H1 (cell line): ENCODE measurements around the gene DPH5. TPM values are rescaled to one million over a fixed set of nuclear protein-coding genes. Genes with fewer than 3 reads are reported as not detected.

ENCODE experiments used
- CTCF ChIA-PET: fragments of 300-600 bp; sonication (Branson Sonifier 250); formaldehyde crosslinking; loops from one replicate; lab custom pipeline; 2021; ENCODE audit not compliant: partially characterized antibody; lab: Charles Lee
- POLR2A ChIA-PET: fragments of 300-600 bp; sonication (Branson Sonifier 250); formaldehyde crosslinking; loops from one replicate; lab custom pipeline; 2021; ENCODE audit warnings: inconsistent platforms; ENCODE audit not compliant: partially characterized antibody; lab: Charles Lee
- DNase-seq, 2 experiments: peaks; one replicate each; pipeline versions ENCODE4 v3.0.0 to v3.0.0-alpha.2; 2010 to 2022; ENCODE audit warnings: low spot score in 2 of 2, low read depth in 1 of 2, mixed read lengths in 1 of 2
- FAIRE-seq: peaks from 2 replicates; lab custom pipeline; 2011; peaks lifted over from hg19 to GRCh38; lab: Jason Lieb, UNC
- H2AFZ ChIP-seq: 2 replicates; pipeline ENCODE4 v1.8.1; 2012; ENCODE audit warnings: low read length, inconsistent platforms
- H2AK5ac ChIP-seq: 2 replicates; pipeline ENCODE4 v1.6.1; 2013; ENCODE audit warnings: low read depth, low read length
- H2BK120ac ChIP-seq: replicated peaks from 2 replicates; pipeline ENCODE3; 2013; ENCODE audit warnings: low read depth, low read length, inconsistent platforms
- H2BK12ac ChIP-seq: 2 replicates; pipeline ENCODE4 v1.6.1; 2013; ENCODE audit warnings: low read depth, low read length
- H2BK15ac ChIP-seq: 2 replicates; pipeline ENCODE4 v1.6.1; 2013; ENCODE audit warnings: low read length
- H2BK20ac ChIP-seq: 2 replicates; pipeline ENCODE4 v1.6.1; 2013; ENCODE audit warnings: low read length
- H2BK5ac ChIP-seq: 2 replicates; pipeline ENCODE4 v1.6.1; 2013; ENCODE audit warnings: low read depth, low read length
- H3K14ac ChIP-seq: 2 replicates; pipeline ENCODE4 v1.6.1; 2013; ENCODE audit warnings: inconsistent platforms; ENCODE audit not compliant: insufficient read length
- H3K18ac ChIP-seq: 2 replicates; pipeline ENCODE4 v1.6.1; 2013; ENCODE audit warnings: low read length; ENCODE audit errors: extremely low read depth
- H3K23ac ChIP-seq: 2 replicates; pipeline ENCODE4 v1.6.1; 2013; ENCODE audit warnings: inconsistent platforms; ENCODE audit not compliant: insufficient read length
- H3K23me2 ChIP-seq: 2 replicates; pipeline ENCODE4 v1.6.1; 2013; ENCODE audit warnings: low read depth, low read length
- H3K27ac ChIP-seq: 2 replicates; pipeline ENCODE4 v1.6.1; 2011; ENCODE audit warnings: low read depth, low read length, inconsistent platforms
- H3K27me3 ChIP-seq, 4 experiments: replicated peaks in 1 of 4; 1 replicate in 1 of 4; 2 replicates in 3 of 4; pipeline versions ENCODE4 v1.6.1 to v1.8.1; 2011 to 2013; ENCODE audit warnings: low read length in 3 of 4, mild to moderate bottlenecking in 3 of 4, inconsistent platforms in 2 of 4, mixed read lengths in 2 of 4, moderate library complexity in 1 of 4; ENCODE audit not compliant: control insufficient read depth in 3 of 4, insufficient read depth in 3 of 4; ENCODE audit errors: extremely low read depth in 1 of 4
- H3K36me3 ChIP-seq, 4 experiments: 2 replicates each; pipeline versions ENCODE4 v1.6.1 to v1.8.1; 2011 to 2013; ENCODE audit warnings: mild to moderate bottlenecking in 4 of 4, low read length in 3 of 4, moderate library complexity in 2 of 4, control low read depth in 1 of 4, inconsistent platforms in 1 of 4; ENCODE audit not compliant: insufficient read depth in 4 of 4, control insufficient read depth in 2 of 4
- H3K4ac ChIP-seq: replicated peaks from 2 replicates; pipeline ENCODE3; 2013; ENCODE audit warnings: low read length, low read depth, mixed read lengths, inconsistent platforms; ENCODE audit not compliant: insufficient read length
- H3K4me1 ChIP-seq, 4 experiments: replicated peaks in 1 of 4; 1 replicate in 1 of 4; 2 replicates in 3 of 4; pipeline versions ENCODE4 v1.6.1 to v1.8.1; 2011 to 2013; ENCODE audit warnings: low read length in 3 of 4, inconsistent platforms in 2 of 4, mixed read lengths in 1 of 4; ENCODE audit not compliant: insufficient read depth in 4 of 4, control insufficient read depth in 3 of 4
- H3K4me2 ChIP-seq, 2 experiments: 2 replicates each; pipeline versions ENCODE4 v1.6.1 to v1.8.1; 2011 to 2013; ENCODE audit warnings: low read depth in 2 of 2, low read length in 2 of 2, control low read depth in 1 of 2, inconsistent platforms in 1 of 2, mild to moderate bottlenecking in 1 of 2; ENCODE audit not compliant: insufficient read depth in 1 of 2
- H3K4me3 ChIP-seq, 4 experiments: fragments of 200-600, 300-600 bp in 1 of 4; sonication (generic), shearing (Covaris generic), sonication (Bioruptor Twin) in 1 of 4; 2 replicates each; pipeline versions ENCODE4 v1.5.1 to v1.8.1; 2011 to 2016; ENCODE audit warnings: low read length in 4 of 4, low read depth in 3 of 4, control low read depth in 2 of 4, inconsistent platforms in 2 of 4, mild to moderate bottlenecking in 2 of 4, mixed read lengths in 1 of 4, moderate library complexity in 1 of 4; ENCODE audit not compliant: insufficient read depth in 2 of 4; ENCODE audit errors: extremely low read depth in 1 of 4
- H3K56ac ChIP-seq: replicated peaks from 2 replicates; pipeline ENCODE3; 2013; ENCODE audit warnings: low read depth, mild to moderate bottlenecking, mixed read lengths, low read length, inconsistent platforms; ENCODE audit not compliant: insufficient read length
- H3K79me1 ChIP-seq: 2 replicates; pipeline ENCODE4 v1.6.1; 2013; ENCODE audit warnings: low read depth, low read length, control low read depth
- H3K79me2 ChIP-seq, 2 experiments: 2 replicates each; pipeline versions ENCODE4 v1.6.1 to v1.8.1; 2012 to 2013; ENCODE audit warnings: low read length in 2 of 2, mild to moderate bottlenecking in 2 of 2, inconsistent platforms in 1 of 2; ENCODE audit not compliant: insufficient read depth in 2 of 2, control insufficient read depth in 1 of 2
- H3K9ac ChIP-seq, 4 experiments: replicated peaks in 1 of 4; 1 replicate in 1 of 4; 2 replicates in 3 of 4; pipeline versions ENCODE4 v1.6.1 to v1.8.1; 2011 to 2013; ENCODE audit warnings: low read depth in 3 of 4, low read length in 3 of 4, control low read depth in 2 of 4, mild to moderate bottlenecking in 2 of 4, moderate library complexity in 2 of 4, inconsistent platforms in 1 of 4; ENCODE audit errors: extremely low read depth in 1 of 4
- H3K9me3 ChIP-seq, 2 experiments: 2 replicates each; pipeline versions ENCODE4 v1.6.1 to v1.8.1; 2012 to 2013; ENCODE audit warnings: mild to moderate bottlenecking in 2 of 2, moderate library complexity in 2 of 2, control low read depth in 1 of 2, inconsistent platforms in 1 of 2, low read depth in 1 of 2, low read length in 1 of 2, mixed read lengths in 1 of 2; ENCODE audit not compliant: insufficient read depth in 2 of 2
- H4K20me1 ChIP-seq, 2 experiments: replicated peaks in 1 of 2; 2 replicates each; pipeline versions ENCODE3 to v1.8.1; 2011 to 2013; ENCODE audit warnings: inconsistent platforms in 2 of 2, low read length in 2 of 2, mild to moderate bottlenecking in 1 of 2; ENCODE audit not compliant: insufficient read depth in 2 of 2, control insufficient read depth in 1 of 2
- H4K5ac ChIP-seq: 2 replicates; pipeline ENCODE4 v1.6.1; 2013; ENCODE audit warnings: low read length, low read depth, mixed read lengths, inconsistent platforms; ENCODE audit not compliant: insufficient read length
- H4K8ac ChIP-seq: 2 replicates; pipeline ENCODE4 v1.8.0; 2013; ENCODE audit warnings: mild to moderate bottlenecking, moderate library complexity, low read length, inconsistent platforms; ENCODE audit not compliant: insufficient read depth; ENCODE audit errors: extremely low read depth
- H4K91ac ChIP-seq: replicated peaks from 2 replicates; pipeline ENCODE3; 2013; ENCODE audit warnings: low read length, mixed read lengths, inconsistent platforms; ENCODE audit not compliant: insufficient read length
- ASH2L ChIP-seq: fragments of 200-600, 300-600 bp; sonication (generic); IDR thresholded peaks from one replicate; pipeline ENCODE4 v1.7.1; 2017; ENCODE audit warnings: low read length
- BCL11A ChIP-seq, 2 experiments: IDR thresholded peaks; one replicate each; pipeline ENCODE4 v1.6.1; 2011; ENCODE audit warnings: low read depth in 2 of 2, low read length in 2 of 2, mild to moderate bottlenecking in 2 of 2
- CBX5 ChIP-seq: fragments of 300-800, 300-1000 bp; sonication (generic); IDR thresholded peaks from 2 replicates; pipeline ENCODE4 v1.7.1; 2016; ENCODE audit warnings: antibody characterized with exemption, low read length, low read depth
- FOSL1 ChIP-seq: IDR thresholded peaks from 2 replicates; pipeline ENCODE4 v1.6.1; 2011; ENCODE audit warnings: mild to moderate bottlenecking, low read depth, low read length, moderate library complexity; ENCODE audit not compliant: insufficient read depth
- GTF2F1 ChIP-seq: IDR thresholded peaks from 2 replicates; pipeline ENCODE4 v1.6.1; 2012; ENCODE audit warnings: low read depth, low read length, improper control_type of control experiment, borderline replicate concordance
- HDAC6 ChIP-seq: IDR thresholded peaks from one replicate; pipeline ENCODE4 v1.7.1; 2012; ENCODE audit warnings: low read depth, mild to moderate bottlenecking, inconsistent platforms, low read length, moderate library complexity
- NANOG ChIP-seq: IDR thresholded peaks from 2 replicates; pipeline ENCODE4 v1.6.1; 2011; ENCODE audit warnings: low read length, low read depth, mild to moderate bottlenecking, inconsistent platforms; ENCODE audit not compliant: insufficient read depth, poor library complexity, severe bottlenecking
- RAD21 ChIP-seq, 2 experiments: IDR thresholded peaks in 1 of 2; conservative IDR thresholded peaks in 1 of 2; 2 replicates each; pipeline ENCODE4 v1.6.1; 2011; ENCODE audit warnings: low read depth in 2 of 2, low read length in 2 of 2, improper control_type of control experiment in 1 of 2, inconsistent platforms in 1 of 2, mild to moderate bottlenecking in 1 of 2, moderate library complexity in 1 of 2
- SRF ChIP-seq: IDR thresholded peaks from 2 replicates; pipeline ENCODE4 v1.6.1; 2011; ENCODE audit warnings: mild to moderate bottlenecking, low read depth, low read length, moderate library complexity
- TAF7 ChIP-seq: optimal IDR thresholded peaks from 2 replicates; pipeline ENCODE3; 2011; ENCODE audit warnings: low read depth, mild to moderate bottlenecking, inconsistent platforms, low read length, moderate library complexity, borderline replicate concordance
- TCF12 ChIP-seq: IDR thresholded peaks from 2 replicates; pipeline ENCODE4 v1.6.1; 2011; ENCODE audit warnings: low read depth, mild to moderate bottlenecking, low read length
- WGBS, 2 experiments: shearing (Covaris generic) in 1 of 2; methylation state at CpG; one replicate each; pipeline versions ENCODE4 v1.1.6 to v1.1.7; 2013 to 2015; ENCODE audit warnings: low lambda C conversion rate in 2 of 2, mixed read lengths in 2 of 2, inconsistent platforms in 1 of 2, low coverage in 1 of 2, missing lambda C conversion rate in 1 of 2; ENCODE audit not compliant: insufficient replicate concordance in 2 of 2, insufficient coverage in 1 of 2, insufficient read length in 1 of 2; ENCODE audit errors: extremely low coverage in 1 of 2, missing lambda C conversion rate in 1 of 2; 5-methylcytosine and 5-hydroxymethylcytosine counted together
- polyA plus RNA-seq, 7 experiments: library from polyadenylated mRNA; depleted of rRNA in 3 of 7; stranded (reverse) in 5 of 7; unstranded in 2 of 7; fragments of >200 nt in 5 of 7; fragments of 200-250 nt in 2 of 7; gene quantifications; 1 replicate in 5 of 7; 2 replicates in 1 of 7; 4 replicates in 1 of 7; pipeline versions ENCODE4 v1.2.1 to v1.2.3, GENCODE V29; 2011 to 2013; ENCODE audit warnings: missing spikeins in 2 of 7, mixed read lengths in 2 of 7
- total RNA-seq: library from RNA; stranded (reverse); fragmentation: NEBNext Ultra II Directional; extraction: Animal tissue kit (Norgen Biotek cat#: 25700); gene quantifications from 2 replicates; pipeline ENCODE4 v1.2.1, GENCODE V29; 2021

DPH5 gene
- total and polyA plus RNA-seq, 2 of the 8 experiments (the other 6 are each of a cell fraction or from before 2014, with no cell fraction given), result 67.7 to 106 TPM

- no peaks in the 10 kb centered on the region; the same call in 1 of the 2 replicates for H3K23me2 ChIP-seq
- H3K14ac ChIP-seq, result no peak overlapping the region
- H3K18ac ChIP-seq, result no peak overlapping the region
- no peaks in the 10 kb centered on the region for H4K20me1 ChIP-seq
- H2AK5ac ChIP-seq, result no peak overlapping the region
- FAIRE-seq (no peak), DNase-seq (no peak)
- POLR2A ChIA-PET, result no interaction called here
- peaks cover 14 to 25% of the 10 kb centered on the region in 2 experiments for H3K9me3 ChIP-seq
- no peak overlapping the region for H2BK15ac ChIP-seq
- no peaks in the 10 kb centered on the region for H3K4me1 ChIP-seq
- H3K27me3 ChIP-seq, result no peaks in the 10 kb centered on the region
- no peak overlapping the region for H3K9ac ChIP-seq
- peaks cover 0 to 25% (median 13%) of the 10 kb centered on the region in 4 experiments; a peak in 5 of 8 replicates for H3K36me3 ChIP-seq
- TF ChIP-seq TAF7, result no peak
- TF ChIP-seq GTF2F1, result no peak
- TF ChIP-seq BCL11A (IDR thresholded peaks at IDR 0.05; ENCODE audit: low read depth in 2 of 2, low read length in 2 of 2), result no peak
- no peak for TF ChIP-seq SRF
- no peak for TF ChIP-seq ASH2L
- no peak for TF ChIP-seq HDAC6
- TF ChIP-seq RAD21 (IDR thresholded peaks at IDR 0.05 in 1 of 2, conservative IDR thresholded peaks at IDR 0.05 in 1 of 2; ENCODE audit: low read depth in 2 of 2, low read length in 2 of 2), result no peak
- TF ChIP-seq TCF12, result no peak
- TF ChIP-seq CBX5, result no peak
- no peak for TF ChIP-seq FOSL1
- no peak for TF ChIP-seq NANOG
- no peak overlapping the region for H4K8ac ChIP-seq
- H2BK120ac ChIP-seq, result no peak overlapping the region
- H3K4ac ChIP-seq, result no peak overlapping the region
- H2BK20ac ChIP-seq, result no peak overlapping the region
- H4K91ac ChIP-seq, result no peak overlapping the region
- no peak overlapping the region for H2BK12ac ChIP-seq
- H3K4me2 ChIP-seq, result no peak overlapping the region
- H3K79me2 ChIP-seq, result peaks cover 0 to 14% of the 10 kb centered on the region in 2 experiments; a peak in 1 of 4 replicates
- no peak overlapping the region for H3K4me3 ChIP-seq
- CTCF ChIA-PET, result no interaction called here
- H3K27ac ChIP-seq, result no peak overlapping the region
- H3K23ac ChIP-seq, result no peak overlapping the region
- H2AFZ ChIP-seq, result no peak overlapping the region
- peaks cover under 1% of the 10 kb centered on the region; the same call in 1 of the 2 replicates for H3K79me1 ChIP-seq
- 90% methylated on average over 2 of the region's 2 CpGs; no CpG with 5 or more reads in 1 of the 2 experiments for WGBS, 2 experiments
- H2BK5ac ChIP-seq, result no peak overlapping the region
- no peak overlapping the region for H4K5ac ChIP-seq
- H3K56ac ChIP-seq, result no peak overlapping the region
These were observed 15.1 kb upstream of the DPH5 start for GRCh38 chr1:101040666-101041065.
